Measurements from ENCODE around the gene TARBP1. TPM values are rescaled to one million over a fixed set of nuclear protein-coding genes. Genes with fewer than 3 reads are reported as not detected.

TARBP1 gene
- total and polyA plus RNA-seq, 2 of the 4 experiments (the other 2 are of a cell fraction), result 10.6 to 17.7 TPM

DNA sequence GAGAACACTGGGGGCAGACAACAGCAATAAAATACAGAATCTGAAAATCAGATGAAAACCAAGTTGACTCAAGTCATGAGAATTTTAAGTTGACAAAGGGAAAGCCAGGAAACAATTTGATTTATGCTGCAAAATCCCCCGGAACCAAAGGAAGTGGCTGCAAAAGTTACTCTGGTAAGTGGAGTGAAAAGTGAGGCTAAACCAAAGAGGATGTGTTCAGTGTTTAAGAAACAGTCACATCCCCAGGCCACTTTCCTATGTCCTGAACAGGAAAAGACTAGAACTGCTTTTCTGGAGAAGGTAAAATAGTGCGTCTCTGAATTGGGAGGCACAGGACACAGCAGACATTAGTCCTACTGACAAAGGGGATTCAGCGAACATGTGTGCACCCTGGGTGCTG is 5.9 kb downstream of the TARBP1 start:
- H3K4me3 ChIP-seq (ENCODE audit: insufficient read depth, low read depth, low read length), result no peak overlapping the region
- H3K4me2 ChIP-seq (ENCODE audit: low read depth, low read length), result no peak overlapping the region
- H2AK5ac ChIP-seq (ENCODE audit: low read depth, low read length), result no peak overlapping the region
- ChIA-PET POLR2A (ENCODE audit: unreplicated experiment) (no interaction called here), CTCF (no interaction called here)
- H3K18ac ChIP-seq (ENCODE audit: low read depth, low read length), result no peak overlapping the region
- in situ Hi-C loops (cut with MboI; ENCODE audit: low sequenced_read_pairs), result no loop called here
- WGBS, 2 experiments (ENCODE audit: extremely low coverage in 2 of 2, insufficient read length in 1 of 2), result no CpG with 5 or more reads among the region's 3 CpGs
- no peak overlapping the region for H4K91ac ChIP-seq (ENCODE audit: insufficient read depth, low read depth, low read length)
- BruUV-seq (replicated peaks), result no TSS peak
- H4K20me1 ChIP-seq (ENCODE audit: insufficient read depth, low read length), result peaks cover 3% of the 10 kb centered on the region; the same call in 1 of the 2 replicates
- H2AK9ac ChIP-seq (replicated peaks; ENCODE audit: low read depth, low read length, poor library complexity), result no peak overlapping the region
- no peak for ATAC-seq (ENCODE audit: low read depth)
- H2BK120ac ChIP-seq (ENCODE audit: low read depth, low read length), result no peak overlapping the region
- H3K9ac ChIP-seq (ENCODE audit: low read depth, low read length), result no peak overlapping the region
- H4K8ac ChIP-seq (ENCODE audit: low read depth in 2 of 2, low read length in 2 of 2), result no peak overlapping the region
- intact Hi-C loops (cut with micrococcal nuclease), result loop anchor here (10.0 kb wide), 1 partner anchor 1162 kb away; no protein-coding TSS in a partner anchor
- no peak overlapping the region for H3K27ac ChIP-seq (ENCODE audit: insufficient read depth, low read length)
- TF ChIP-seq CTCF (conservative IDR thresholded peaks at IDR 0.05; ENCODE audit: low read depth, low read length), result no peak
- TF ChIP-seq USF2 (IDR thresholded peaks at IDR 0.05; ENCODE audit: low read depth, low read length), result no peak
- no peak for TF ChIP-seq MAFK (IDR thresholded peaks at IDR 0.05; ENCODE audit: low read depth, low read length)
- no peak for TF ChIP-seq MAZ (IDR thresholded peaks at IDR 0.05; ENCODE audit: borderline replicate concordance, low read depth, low read length)
- TF ChIP-seq, protein P1, sequence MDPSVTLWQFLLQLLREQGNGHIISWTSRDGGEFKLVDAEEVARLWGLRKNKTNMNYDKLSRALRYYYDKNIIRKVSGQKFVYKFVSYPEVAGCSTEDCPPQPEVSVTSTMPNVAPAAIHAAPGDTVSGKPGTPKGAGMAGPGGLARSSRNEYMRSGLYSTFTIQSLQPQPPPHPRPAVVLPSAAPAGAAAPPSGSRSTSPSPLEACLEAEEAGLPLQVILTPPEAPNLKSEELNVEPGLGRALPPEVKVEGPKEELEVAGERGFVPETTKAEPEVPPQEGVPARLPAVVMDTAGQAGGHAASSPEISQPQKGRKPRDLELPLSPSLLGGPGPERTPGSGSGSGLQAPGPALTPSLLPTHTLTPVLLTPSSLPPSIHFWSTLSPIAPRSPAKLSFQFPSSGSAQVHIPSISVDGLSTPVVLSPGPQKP (IDR thresholded peaks at IDR 0.05; ENCODE audit: borderline replicate concordance, low read depth, low read length), result no peak
- no peak for TF ChIP-seq CEBPB (IDR thresholded peaks at IDR 0.05; ENCODE audit: low read depth, low read length)
- TF ChIP-seq BHLHE40 (IDR thresholded peaks at IDR 0.05; ENCODE audit: low read depth, low read length), result no peak
- no peak for TF ChIP-seq SMC3 (IDR thresholded peaks at IDR 0.05; ENCODE audit: low read depth, low read length)
- TF ChIP-seq RFX5 (IDR thresholded peaks at IDR 0.05; ENCODE audit: low read depth, low read length), result no peak
- no peak for TF ChIP-seq FOS (IDR thresholded peaks at IDR 0.05; ENCODE audit: low read depth, low read length)
- no peak for TF ChIP-seq NFE2L2 (IDR thresholded peaks at IDR 0.05; ENCODE audit: low read depth, low read length)
- TF ChIP-seq RCOR1 (IDR thresholded peaks at IDR 0.05; ENCODE audit: insufficient replicate concordance, low read length), result no peak
- TF ChIP-seq POLR2A (IDR thresholded peaks at IDR 0.05; ENCODE audit: low read depth, low read length), result no peak
- TF ChIP-seq MXI1 (IDR thresholded peaks at IDR 0.05; ENCODE audit: borderline replicate concordance, low read depth, low read length), result no peak
- no peak for TF ChIP-seq RAD21 (IDR thresholded peaks at IDR 0.05; ENCODE audit: low read length)
- no peak for TF ChIP-seq CHD1 (IDR thresholded peaks at IDR 0.05; ENCODE audit: low read depth, low read length)
- H3K9me3 ChIP-seq (ENCODE audit: control insufficient read depth, insufficient read depth, low read length), result no peaks in the 10 kb centered on the region
- no peak overlapping the region for H3K56ac ChIP-seq (ENCODE audit: extremely low read depth, insufficient read depth, low read length)
- H2BK20ac ChIP-seq (ENCODE audit: low read depth, low read length), result no peak overlapping the region
- no peak overlapping the region for H2BK5ac ChIP-seq (ENCODE audit: low read depth, low read length, poor library complexity, severe bottlenecking)
- H2AFZ ChIP-seq (replicated peaks; ENCODE audit: low read length, poor library complexity), result no peak overlapping the region
- H3K79me1 ChIP-seq (ENCODE audit: low read depth in 1 of 2, low read length in 2 of 2), result peaks cover 6 to 21% of the 10 kb centered on the region in 2 experiments
- dilution Hi-C loops (cut with HindIII; ENCODE audit: low sequenced_read_pairs, unreplicated experiment), result no loop called here
- H3K4me1 ChIP-seq (ENCODE audit: control insufficient read depth, insufficient read depth, low read length), result peaks cover 8% of the 10 kb centered on the region
- H4K5ac ChIP-seq (ENCODE audit: low read depth, low read length), result no peak overlapping the region
- no peak overlapping the region for H3K4ac ChIP-seq (ENCODE audit: low read depth, low read length)
- peaks cover 2% of the 10 kb centered on the region; the same call in 1 of the 2 replicates for H3K9me1 ChIP-seq (ENCODE audit: insufficient read depth, low read length)
- DNase-seq, result no peak
- no peaks in the 10 kb centered on the region for H3K36me3 ChIP-seq (ENCODE audit: control insufficient read depth, insufficient read depth, low read length)
- no peak overlapping the region; the same call in 1 of the 2 replicates for H3K23ac ChIP-seq (ENCODE audit: low read depth, low read length)
- no peak overlapping the region for H2BK15ac ChIP-seq (ENCODE audit: low read depth, low read length)
- H3K14ac ChIP-seq (replicated peaks; ENCODE audit: low read depth, low read length), result no peak overlapping the region
- H3K27me3 ChIP-seq (ENCODE audit: control insufficient read depth, insufficient read depth, low read length), result no peaks in the 10 kb centered on the region

Data from IMR-90 (cell line).